ENCODE measurements around the gene NSMF.

NSMF gene, protein sequence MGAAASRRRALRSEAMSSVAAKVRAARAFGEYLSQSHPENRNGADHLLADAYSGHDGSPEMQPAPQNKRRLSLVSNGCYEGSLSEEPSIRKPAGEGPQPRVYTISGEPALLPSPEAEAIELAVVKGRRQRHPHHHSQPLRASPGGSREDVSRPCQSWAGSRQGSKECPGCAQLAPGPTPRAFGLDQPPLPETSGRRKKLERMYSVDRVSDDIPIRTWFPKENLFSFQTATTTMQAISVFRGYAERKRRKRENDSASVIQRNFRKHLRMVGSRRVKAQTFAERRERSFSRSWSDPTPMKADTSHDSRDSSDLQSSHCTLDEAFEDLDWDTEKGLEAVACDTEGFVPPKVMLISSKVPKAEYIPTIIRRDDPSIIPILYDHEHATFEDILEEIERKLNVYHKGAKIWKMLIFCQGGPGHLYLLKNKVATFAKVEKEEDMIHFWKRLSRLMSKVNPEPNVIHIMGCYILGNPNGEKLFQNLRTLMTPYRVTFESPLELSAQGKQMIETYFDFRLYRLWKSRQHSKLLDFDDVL

DNA sequence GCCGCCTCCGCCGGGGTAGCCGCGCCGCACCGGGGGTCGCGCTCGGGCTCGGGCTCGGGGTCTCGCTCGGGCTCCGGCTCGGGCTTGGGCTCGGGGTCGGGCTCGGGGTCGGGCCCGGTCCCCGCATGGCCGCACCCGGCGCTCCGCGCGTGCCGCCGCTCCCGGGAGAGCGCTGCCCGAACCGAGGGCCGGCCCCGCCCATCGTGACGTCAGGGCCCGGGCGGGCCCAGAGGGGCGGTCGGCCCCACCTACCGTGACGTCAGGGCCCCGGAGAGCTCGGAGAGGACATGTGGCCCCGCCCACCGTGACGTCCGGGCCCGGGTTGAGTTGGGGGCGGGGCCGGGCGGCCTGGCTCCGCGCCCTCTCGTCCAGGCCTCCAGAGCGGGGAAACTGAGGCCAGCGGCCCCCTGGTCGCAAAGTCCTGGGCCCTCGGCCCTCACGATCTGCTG lies at the start of gene NSMF:
TSS of gene NSMF (minus strand) at position 183 of the 449 bp plus-strand sequence. CDS start 232 bp downstream, outside the sequence.
- DNase-seq = peak; percentile 95

- DNase-seq = no peak
Observed at GRCh38 chr9:137506702-137507171, 47.6 kb upstream of the NSMF start.

DNA sequence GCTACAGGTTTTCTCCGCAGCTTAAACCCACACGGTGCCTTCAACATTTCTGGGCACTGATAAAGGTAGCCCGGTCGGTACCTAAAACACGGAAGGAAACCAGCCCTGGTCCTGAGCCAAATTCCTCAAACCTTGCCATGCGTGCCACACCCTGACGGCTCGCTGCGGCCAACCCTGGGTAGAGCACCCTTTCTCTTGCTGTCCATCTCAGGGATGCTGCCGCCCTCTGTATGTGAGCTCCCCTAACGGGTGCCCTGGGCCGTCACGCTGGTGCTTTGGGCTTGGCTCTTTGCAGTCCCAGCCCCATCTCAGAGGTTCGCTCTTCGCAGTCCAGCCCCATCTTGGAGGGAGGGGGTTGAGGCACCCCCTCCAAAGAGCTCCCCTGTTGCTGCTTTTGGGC lies 47.1 kb upstream of the NSMF start:
- no peak for DNase-seq

DNA sequence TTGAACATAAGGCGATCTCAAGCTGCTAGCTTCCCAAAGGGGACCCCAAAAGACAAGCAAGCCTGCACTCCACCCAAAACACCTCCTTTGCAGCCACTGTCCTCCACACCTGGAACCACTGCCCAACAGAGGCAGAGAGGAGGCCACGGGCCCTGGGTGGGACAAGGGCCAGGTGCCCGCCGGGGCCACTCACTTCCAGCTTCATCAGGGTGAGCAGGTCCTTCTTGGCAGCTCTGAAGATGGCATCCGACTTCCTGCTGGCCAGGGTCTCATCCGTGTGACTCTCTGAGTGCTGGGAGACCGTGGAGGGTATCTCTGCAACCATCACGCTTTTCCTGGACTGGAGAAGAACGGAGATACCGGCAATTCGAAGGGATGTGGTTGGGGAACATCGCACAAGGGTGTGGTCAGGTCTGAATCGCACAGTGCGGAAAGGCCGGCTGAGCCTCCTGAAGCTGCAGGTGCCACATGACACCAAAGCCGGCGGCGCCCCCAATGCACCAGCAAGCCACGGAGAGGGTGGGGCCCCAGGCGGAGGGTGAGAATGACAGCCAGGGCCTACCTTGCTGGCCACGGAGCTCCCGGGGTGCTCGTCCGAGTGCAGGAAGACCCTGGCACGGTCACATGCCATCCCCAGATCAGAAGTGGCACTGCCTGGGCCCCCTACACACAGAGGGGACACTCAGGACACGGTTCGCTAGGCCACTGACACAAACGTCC lies 46.4 kb upstream of the NSMF start:
- no peak for DNase-seq

DNA sequence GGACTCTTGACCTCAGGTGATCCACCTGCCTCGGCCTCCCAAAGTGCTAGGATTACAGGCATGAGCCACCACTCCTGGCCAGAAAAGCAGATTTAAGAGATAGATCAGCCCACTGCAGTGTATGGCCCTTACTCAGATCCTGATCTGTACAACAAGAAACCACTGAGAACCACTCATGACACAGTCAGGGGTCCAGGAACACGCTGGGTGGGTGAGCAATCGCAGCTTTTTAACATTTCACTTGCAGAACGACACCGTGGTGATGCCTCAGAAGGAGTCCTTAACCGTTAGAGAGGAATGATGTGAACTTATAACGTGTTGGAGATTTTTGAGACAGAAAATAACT lies 45.3 kb upstream of the NSMF start:
- no peak for DNase-seq

GRCh38 chr9:137502008-137502911 lies 43.1 kb upstream of the NSMF start:
- no peak for DNase-seq

- DNase-seq = no peak
Observed at GRCh38 chr9:137501457-137501856, 42.3 kb upstream of the NSMF start.

- DNase-seq = no peak
Observed at GRCh38 chr9:137500666-137501397, 41.7 kb upstream of the NSMF start.

DNA sequence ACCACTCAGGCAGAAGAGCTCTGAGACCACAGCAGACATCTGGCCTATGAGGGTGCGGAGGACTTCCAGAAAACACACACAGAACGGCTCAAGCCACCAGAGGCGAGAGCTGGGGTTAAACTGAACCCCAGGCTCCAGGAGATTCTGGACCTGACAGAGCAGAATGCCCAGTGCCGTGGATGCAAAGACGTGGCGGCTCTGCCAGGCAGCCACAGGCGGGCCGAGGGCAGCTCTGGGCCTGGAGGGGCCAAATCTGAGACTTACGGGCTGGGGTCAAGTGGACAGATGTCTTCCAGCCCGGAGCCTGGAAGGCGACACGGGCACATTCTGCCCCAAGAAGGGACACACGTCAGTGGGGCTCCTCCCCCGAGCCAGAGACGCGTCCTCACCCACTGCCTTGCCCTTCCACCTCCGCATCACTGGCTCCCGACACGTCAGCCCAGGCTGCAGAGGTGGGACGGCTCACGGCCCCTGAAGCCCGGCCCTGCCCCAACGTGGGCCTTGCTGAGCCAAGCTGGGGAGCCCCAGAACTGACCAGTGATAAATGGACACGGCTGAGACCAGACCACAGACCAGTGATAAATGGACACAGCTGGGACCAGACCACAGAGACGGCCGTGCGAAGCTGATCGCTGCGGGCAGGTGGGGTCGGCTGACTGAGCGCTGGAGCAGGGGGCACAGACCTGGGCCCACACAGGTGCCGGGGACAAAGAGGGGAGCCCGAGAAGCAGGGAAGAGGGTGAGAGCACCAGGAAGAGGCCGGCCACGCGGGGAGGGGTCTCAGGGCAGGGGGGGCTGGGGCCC lies 40.9 kb upstream of the NSMF start:
- no peak for DNase-seq

DNA sequence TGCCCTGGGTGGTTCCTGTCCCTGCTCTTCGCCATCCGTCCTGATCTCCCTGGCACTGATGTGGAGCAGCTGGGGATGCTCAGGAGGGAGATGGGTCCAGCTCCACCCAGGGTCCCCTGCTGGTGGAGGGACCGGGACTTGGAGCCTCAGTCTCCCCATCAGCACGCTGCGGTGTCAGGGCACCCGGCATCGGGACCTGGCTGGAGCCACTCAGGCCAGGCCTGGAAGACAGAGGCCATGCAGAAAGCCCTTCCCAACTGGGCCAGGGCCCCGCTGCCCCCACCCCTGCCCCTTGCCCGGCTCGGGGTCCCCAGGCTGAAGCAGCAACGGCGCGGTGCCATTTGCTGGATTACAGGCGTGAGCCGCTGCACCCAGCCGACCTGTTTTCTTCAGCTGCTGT lies 40.3 kb upstream of the NSMF start:
- DNase-seq = no peak

DNA sequence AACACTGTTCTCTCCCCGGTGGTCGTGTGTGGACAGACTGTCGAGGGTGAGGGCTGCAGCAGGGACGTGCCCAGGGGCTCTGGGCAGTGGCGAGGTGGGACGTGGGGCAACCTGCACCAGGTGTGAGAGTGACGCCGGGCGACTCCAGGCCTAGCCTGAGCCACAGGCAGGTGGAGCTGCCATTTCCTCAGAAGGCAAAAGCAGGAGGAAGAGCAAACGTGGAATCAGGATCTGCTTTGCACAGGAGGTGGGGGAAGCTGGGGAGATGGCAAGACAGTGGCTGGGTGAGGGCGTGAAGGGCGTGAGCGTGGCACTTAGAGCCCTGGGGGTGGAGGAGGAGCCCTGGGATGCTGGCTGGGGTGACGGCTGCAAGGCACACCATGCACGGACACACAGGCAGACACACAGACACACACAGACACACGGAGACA lies 39.6 kb upstream of the NSMF start:
- no peak for DNase-seq

DNA sequence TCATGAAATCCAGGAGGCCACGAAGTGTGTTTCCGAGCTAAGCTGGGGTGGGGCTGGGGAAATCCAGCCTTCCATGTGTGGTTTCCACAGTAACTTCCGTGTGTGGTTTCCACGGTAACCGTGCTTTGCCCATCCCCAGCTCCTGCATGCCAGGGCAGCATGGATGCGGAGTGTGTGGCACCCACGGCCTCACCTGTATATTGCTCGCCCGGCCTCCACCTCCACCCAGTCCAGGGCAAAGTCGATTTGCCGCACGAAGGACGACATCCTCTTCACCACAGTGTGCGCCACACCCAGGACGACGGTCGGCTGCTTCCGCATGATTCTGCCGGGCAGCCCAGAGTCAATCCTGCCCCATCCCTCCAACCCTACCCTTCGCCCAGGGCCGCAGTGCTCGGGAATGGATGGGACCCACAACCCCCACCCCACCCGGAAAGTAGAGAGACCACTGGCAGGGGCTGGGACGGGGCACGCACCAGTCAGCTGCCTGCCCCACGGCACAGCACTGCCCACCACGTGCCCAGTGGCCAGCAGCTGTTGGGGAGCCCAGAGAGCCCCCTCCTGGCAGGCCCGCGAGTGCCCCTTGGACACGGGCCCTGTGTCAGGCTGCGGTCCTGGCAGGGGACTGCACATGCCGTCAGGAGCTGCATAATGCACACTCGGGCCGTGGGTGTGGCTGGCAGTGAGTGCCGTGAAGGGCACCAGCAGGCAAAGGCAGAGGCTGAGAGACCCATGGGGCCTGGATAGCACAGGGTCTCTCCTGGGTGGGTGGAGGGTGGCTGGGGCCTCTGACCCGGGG lies 39.0 kb upstream of the NSMF start:
- no peak for DNase-seq

DNA sequence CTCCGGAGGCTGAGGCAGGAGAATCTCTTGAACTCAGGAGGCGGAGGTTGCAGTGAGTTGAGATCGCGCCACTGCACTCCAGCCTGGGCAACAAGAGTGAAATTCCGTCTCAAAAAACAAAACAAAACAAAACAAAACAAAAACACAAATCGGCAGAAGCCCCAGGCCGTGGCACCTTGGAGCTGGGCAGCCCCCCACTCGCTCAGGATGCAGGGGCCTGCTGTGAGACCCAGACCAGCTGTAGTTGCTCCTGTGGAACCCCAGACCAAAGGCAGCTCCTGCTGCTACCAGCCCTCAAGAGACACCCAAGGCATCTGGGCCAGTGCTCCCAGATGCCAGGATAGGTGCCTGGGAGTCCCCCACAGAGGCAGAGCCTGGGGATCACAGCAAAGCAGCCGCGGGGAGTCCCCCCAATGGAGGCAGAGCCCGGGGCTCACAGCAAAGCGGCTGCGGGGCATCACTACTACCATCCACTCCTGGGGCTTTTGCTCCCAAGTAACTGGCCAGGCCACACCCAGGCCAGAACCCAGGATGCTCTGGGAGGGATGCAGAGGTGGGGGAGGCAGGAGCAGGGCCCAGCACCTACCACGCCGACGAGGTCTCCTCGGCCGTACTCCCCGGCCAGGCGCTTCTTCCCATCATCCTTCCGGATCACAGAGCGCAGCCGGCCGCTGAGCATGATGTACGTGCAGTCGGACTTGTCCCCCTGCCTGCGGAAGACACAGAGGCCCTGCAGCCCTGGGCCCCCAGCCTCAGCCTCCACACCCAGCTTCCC lies 37.7 kb upstream of the NSMF start:
- no peak for DNase-seq

- no peak for DNase-seq
Observed at GRCh38 chr9:137494550-137495351, 35.6 kb upstream of the NSMF start.

GRCh38 chr9:137494104-137494544 lies 35.0 kb upstream of the NSMF start:
- no peak for DNase-seq

GRCh38 chr9:137493364-137494103 lies 34.4 kb upstream of the NSMF start:
- no peak for DNase-seq

DNA sequence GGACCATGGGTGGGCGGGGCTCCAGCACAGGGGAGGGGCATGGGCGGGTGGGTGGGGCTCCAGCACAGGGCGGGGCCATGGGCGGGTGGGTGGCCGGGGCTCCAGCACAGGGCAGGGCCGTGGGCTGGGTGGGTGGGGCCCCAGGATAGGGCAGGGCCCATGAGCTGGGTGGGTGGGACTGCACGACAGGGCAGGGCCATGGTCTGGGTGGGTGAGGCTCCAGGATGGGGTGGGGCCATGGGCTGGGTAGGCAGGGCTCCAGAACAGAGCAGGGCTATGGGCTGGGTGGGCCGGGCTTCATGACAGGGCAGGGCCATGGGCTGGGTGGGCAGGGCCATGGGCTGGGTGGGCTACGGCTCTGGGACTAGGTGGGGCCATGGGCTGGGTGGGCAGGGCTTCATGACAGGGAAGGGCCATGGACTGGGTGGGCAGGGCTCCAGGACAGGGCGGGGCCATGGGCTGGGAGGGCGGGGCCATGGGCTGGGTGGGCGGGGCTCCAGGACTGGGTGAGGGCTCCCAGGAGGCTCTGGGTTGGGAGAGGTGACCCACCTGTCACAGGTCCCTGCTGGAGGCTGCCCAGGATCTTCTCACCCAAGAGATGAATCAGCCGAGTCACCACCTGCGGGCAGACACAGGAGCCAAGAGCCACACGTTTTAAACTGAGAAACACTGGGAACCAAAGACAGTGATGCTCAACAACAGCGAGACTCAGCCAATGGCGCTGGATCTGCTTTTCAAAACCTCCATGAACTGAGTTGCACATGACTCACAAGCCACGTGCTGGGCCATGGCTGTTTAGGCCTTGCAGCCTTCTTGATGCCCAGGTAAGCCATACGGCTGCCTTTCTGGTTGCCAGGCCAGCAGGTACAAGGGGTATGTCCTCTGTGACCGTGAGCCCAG lies 33.6 kb upstream of the NSMF start:
- no peak for DNase-seq

Measured in femur (tissue), 1 donor.